Common myeloid progenitor, CD34-positive (primary cell): Measurements from ENCODE around the gene SLC22A8.

Source experiments
- CTCF ChIA-PET: fragments of 350-600 bp; sonication (Branson Sonifier 250); formaldehyde crosslinking; loops from one replicate; lab custom pipeline; 2021; ENCODE audit warnings: antibody characterized with exemption; lab: Charles Lee
- POLR2A ChIA-PET: fragments of 350-600 bp; sonication (Branson Sonifier 250); formaldehyde crosslinking; loops from one replicate; lab custom pipeline; 2021; ENCODE audit warnings: antibody characterized with exemption; lab: Charles Lee
- DNase-seq, 3 donors: peaks; one replicate each; pipeline versions ENCODE4 v3.0.0 to v3.0.0-alpha.2; 2013
- H3K27ac ChIP-seq, 2 experiments: 1 replicate in 1 of 2; 2 replicates in 1 of 2; pipeline ENCODE4 v1.7.0; 2013; ENCODE audit warnings: inconsistent platforms in 2 of 2, low read length in 2 of 2, mild to moderate bottlenecking in 2 of 2, low read depth in 1 of 2, moderate library complexity in 1 of 2; ENCODE audit not compliant: severe bottlenecking in 2 of 2, insufficient read depth in 1 of 2, poor library complexity in 1 of 2
- H3K27me3 ChIP-seq, 5 experiments: replicated peaks in 2 of 5; 1 replicate in 3 of 5; 2 replicates in 2 of 5; pipeline versions ENCODE4 v1.6.1 to v1.7.0; 2013; ENCODE audit warnings: low read length in 4 of 5, mild to moderate bottlenecking in 2 of 5, moderate library complexity in 2 of 5, inconsistent platforms in 1 of 5; ENCODE audit not compliant: insufficient read depth in 5 of 5, control insufficient read depth in 4 of 5
- H3K36me3 ChIP-seq, 4 experiments: 1 replicate in 2 of 4; 2 replicates in 2 of 4; pipeline versions ENCODE4 v1.6.1 to v1.7.0; 2013; ENCODE audit warnings: low read length in 3 of 4, control low read depth in 1 of 4, mild to moderate bottlenecking in 1 of 4; ENCODE audit not compliant: control insufficient read depth in 4 of 4, insufficient read depth in 4 of 4
- H3K4me1 ChIP-seq, 4 experiments: 1 replicate in 3 of 4; 2 replicates in 1 of 4; pipeline versions ENCODE4 v1.6.1 to v1.7.1; 2013; ENCODE audit warnings: low read length in 3 of 4, mild to moderate bottlenecking in 3 of 4, control low read depth in 1 of 4, inconsistent platforms in 1 of 4, moderate library complexity in 1 of 4; ENCODE audit not compliant: control insufficient read depth in 4 of 4, insufficient read depth in 4 of 4; ENCODE audit errors: control extremely low read depth in 1 of 4
- H3K4me3 ChIP-seq, 7 experiments: 1 replicate in 4 of 7; 2 replicates in 3 of 7; pipeline versions ENCODE4 v1.5.1 to v1.7.0; 2013; ENCODE audit warnings: mild to moderate bottlenecking in 7 of 7, low read length in 6 of 7, moderate library complexity in 6 of 7, inconsistent platforms in 2 of 7, low read depth in 2 of 7, control low read depth in 1 of 7; ENCODE audit not compliant: insufficient read depth in 4 of 7, control insufficient read depth in 1 of 7; ENCODE audit errors: extremely low read depth in 1 of 7
- H3K9me3 ChIP-seq, 5 experiments: 1 replicate in 4 of 5; 2 replicates in 1 of 5; pipeline versions ENCODE4 v1.6.1 to v1.7.1; 2013; ENCODE audit warnings: low read length in 4 of 5, mild to moderate bottlenecking in 2 of 5, inconsistent platforms in 1 of 5, low read depth in 1 of 5, moderate library complexity in 1 of 5; ENCODE audit not compliant: control insufficient read depth in 4 of 5, insufficient read depth in 2 of 5; ENCODE audit errors: control extremely low read depth in 1 of 5
- WGBS: methylation state at CpG from one replicate; pipeline ENCODE4 v1.1.5; 2013; ENCODE audit not compliant: insufficient coverage; 5-methylcytosine and 5-hydroxymethylcytosine counted together

The SLC22A8 gene

GRCh38 chr11:62980133-62980760, 35.4 kb downstream of the SLC22A8 start:
- ChIA-PET CTCF (interaction anchor here (0.5 to 1.4 kb wide), 2 partner anchors 38 to 44 kb away, joined by 3 to 4 read pairs; no protein-coding TSS in a partner anchor), POLR2A (interaction anchor here (0.6 kb wide), 1 partner anchor 77 kb away, joined by 6 read pairs; no protein-coding TSS in a partner anchor)
- H3K27me3 ChIP-seq = peaks cover 0 to 3% (median 0%) of the 10 kb centered on the region in 5 experiments
- H3K27ac ChIP-seq = no peak overlapping the region
- H3K9me3 ChIP-seq = no peaks in the 10 kb centered on the region
- 73% methylated on average over 1 of the region's 1 CpG for WGBS
- peak; percentile 5 to 11 (median 6) for DNase-seq
- H3K36me3 ChIP-seq = no peaks in the 10 kb centered on the region
- H3K4me3 ChIP-seq = no peak overlapping the region
- no peaks in the 10 kb centered on the region for H3K4me1 ChIP-seq

DNA sequence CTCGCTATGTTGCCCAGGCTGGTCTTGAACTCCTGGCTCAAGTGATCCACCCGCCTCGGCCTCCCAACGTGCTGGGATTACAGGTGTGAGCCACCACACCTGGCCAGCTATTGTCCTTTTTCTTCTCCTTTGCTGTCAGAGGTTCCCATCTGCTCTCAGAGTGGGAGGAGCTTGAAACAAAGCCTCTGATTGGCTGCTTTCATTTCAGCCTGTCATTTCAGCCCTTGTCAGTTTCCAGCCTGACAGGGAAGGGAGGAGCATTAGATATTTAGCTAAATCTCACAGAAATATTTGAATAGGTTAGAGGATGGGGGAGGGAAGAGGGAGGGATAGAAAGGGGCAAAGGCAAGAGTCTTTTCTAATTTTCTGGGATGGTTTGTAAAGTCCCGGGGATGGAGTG, 39.5 kb downstream of the SLC22A8 start:
- 97% methylated on average over 4 of the region's 5 CpGs for WGBS
- Histone ChIP-seq H3K36me3 (no peaks in the 10 kb centered on the region), H3K4me1 (no peaks in the 10 kb centered on the region), H3K4me3 (no peak overlapping the region), H3K27me3 (peaks cover 0 to 9% (median 0%) of the 10 kb centered on the region in 5 experiments), H3K9me3 (no peaks in the 10 kb centered on the region), H3K27ac (no peak overlapping the region)
- CTCF ChIA-PET = interaction anchor here (0.7 to 3.7 kb wide), 6 partner anchors 15 to 70 kb away, joined by 3 to 30 read pairs (median 7); no protein-coding TSS in a partner anchor
- POLR2A ChIA-PET = no interaction called here
- peak in 1 of 3 donors; percentile 6 for DNase-seq

DNA sequence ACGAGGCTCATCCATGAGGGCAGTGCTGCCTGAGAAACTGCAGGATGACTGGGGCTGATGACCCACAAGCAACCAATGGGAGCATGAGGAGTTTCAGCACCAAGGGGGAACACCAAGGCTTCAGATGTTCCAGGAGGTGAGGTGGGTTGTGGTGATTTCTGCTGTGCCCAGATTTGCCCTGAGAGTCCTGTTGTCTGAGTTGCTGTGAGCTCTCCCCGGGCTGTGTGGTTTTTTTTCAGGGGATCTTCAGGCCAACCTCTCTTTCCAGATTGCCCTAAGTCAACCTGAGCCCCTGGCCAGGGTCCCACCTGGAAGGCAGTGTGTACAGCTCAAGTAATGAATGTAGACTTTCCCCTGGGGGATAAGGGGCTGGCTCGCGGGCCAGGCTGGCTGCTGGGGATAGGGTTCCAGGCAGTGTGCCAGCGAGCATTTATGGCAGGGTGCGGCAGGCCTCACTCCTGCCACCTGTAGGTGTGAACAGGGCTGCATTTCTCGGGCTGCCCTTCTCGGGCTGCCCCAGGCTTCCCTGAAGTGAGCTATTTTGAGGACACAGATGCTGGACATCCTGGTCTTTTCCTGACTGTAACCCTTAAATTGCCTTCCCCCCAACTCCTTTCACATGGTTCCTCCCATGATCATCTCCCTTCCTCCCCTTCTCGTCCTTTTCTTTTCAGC, 40.7 kb downstream of the SLC22A8 start:
- 30% methylated on average over 7 of the region's 9 CpGs for WGBS
- DNase-seq = peak; percentile 16 to 54 (median 48)
- Histone ChIP-seq H3K9me3 (no peaks in the 10 kb centered on the region), H3K4me3 (no peak overlapping the region), H3K36me3 (no peaks in the 10 kb centered on the region), H3K27me3 (peaks cover 0 to 18% (median 0%) of the 10 kb centered on the region in 5 experiments), H3K4me1 (no peaks in the 10 kb centered on the region), H3K27ac (no peak overlapping the region)
- CTCF ChIA-PET = interaction anchor here (0.6 to 3.7 kb wide), 11 partner anchors 9 to 80 kb away, joined by 3 to 30 read pairs (median 4); no protein-coding TSS in a partner anchor
- POLR2A ChIA-PET = no interaction called here

DNA sequence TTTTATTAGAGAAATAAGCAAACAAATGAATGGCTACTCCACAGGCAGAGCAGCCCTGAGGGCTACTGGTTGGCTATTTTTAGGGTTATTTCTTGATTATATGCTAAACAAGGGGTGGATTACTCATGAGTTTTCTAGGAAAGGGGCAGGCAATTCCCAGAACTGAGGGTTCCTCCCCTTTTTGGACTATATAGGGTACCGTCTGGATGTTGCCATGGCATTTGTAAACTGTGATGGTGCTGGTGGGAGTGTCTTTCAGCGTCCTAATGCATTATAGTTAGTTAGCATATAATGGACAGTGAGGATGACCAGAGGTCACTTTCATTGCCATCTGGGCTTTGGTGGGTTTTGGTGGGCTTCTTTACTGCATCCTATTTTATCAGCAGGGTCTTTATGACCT, 50.1 kb downstream of the SLC22A8 start:
- POLR2A ChIA-PET = no interaction called here
- Histone ChIP-seq H3K27ac (no peak overlapping the region), H3K27me3 (peaks cover 0 to 13% (median 2%) of the 10 kb centered on the region in 5 experiments)

GRCh38 chr11:62962391-62962790, 53.2 kb downstream of the SLC22A8 start:
- peaks cover 0 to 4% (median 0%) of the 10 kb centered on the region in 5 experiments for H3K9me3 ChIP-seq
- H3K27me3 ChIP-seq = peaks cover 0 to 3% (median 0%) of the 10 kb centered on the region in 5 experiments
- H3K4me1 ChIP-seq = peaks cover 0 to 2% (median 0%) of the 10 kb centered on the region in 4 experiments
- no peak overlapping the region for H3K4me3 ChIP-seq
- DNase-seq = no peak
- 100% methylated on average over 2 of the region's 3 CpGs for WGBS
- H3K27ac ChIP-seq = no peak overlapping the region
- no peaks in the 10 kb centered on the region for H3K36me3 ChIP-seq
- ChIA-PET CTCF (interaction anchor here (1.6 kb wide), 1 partner anchor 55 kb away, joined by 3 read pairs; no protein-coding TSS in a partner anchor), POLR2A (no interaction called here)

More for the DNA sequence above, 50.1 kb downstream of the SLC22A8 start:
- Histone ChIP-seq H3K4me3 (no peak overlapping the region), H3K36me3 (no peaks in the 10 kb centered on the region), H3K9me3 (peaks cover 0 to 4% (median 0%) of the 10 kb centered on the region in 5 experiments), H3K4me1 (no peaks in the 10 kb centered on the region)
- DNase-seq = no peak
- CTCF ChIA-PET = no interaction called here
- no CpG with 5 or more reads among the region's 2 CpGs for WGBS

DNA sequence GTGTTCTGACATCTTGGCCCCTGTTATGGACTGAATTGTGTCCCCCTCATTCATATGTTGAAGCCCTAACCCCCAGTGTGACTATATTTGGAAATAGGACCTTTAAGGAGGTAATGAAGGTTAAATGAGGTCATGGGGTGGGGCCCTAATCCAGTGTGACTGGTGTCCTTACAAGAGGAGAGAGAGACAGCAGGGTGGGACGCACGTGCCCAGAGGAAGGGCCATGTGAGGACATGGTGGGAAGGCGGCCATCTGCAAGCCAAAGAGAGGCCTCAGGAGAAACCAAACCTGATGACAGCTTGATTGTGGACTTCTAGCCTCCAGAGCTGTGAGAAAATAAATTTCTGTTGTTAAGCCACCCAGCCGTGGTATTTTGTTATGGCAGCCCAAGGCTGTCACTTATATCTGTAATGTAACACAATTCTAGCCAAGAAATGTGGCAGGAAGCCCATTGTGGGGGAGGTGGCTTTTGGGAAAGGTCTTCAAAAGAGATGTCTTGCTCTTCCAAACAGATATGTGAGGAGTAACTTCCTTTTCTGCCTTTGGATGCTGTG, 54.5 kb downstream of the SLC22A8 start:
- WGBS = 98% methylated on average over 4 of the region's 4 CpGs
- POLR2A ChIA-PET = no interaction called here
- DNase-seq = no peak

More for the DNA sequence above, 54.5 kb downstream of the SLC22A8 start:
- Histone ChIP-seq H3K4me3 (no peak overlapping the region), H3K27me3 (peaks cover 0 to 3% (median 0%) of the 10 kb centered on the region in 5 experiments), H3K27ac (no peak overlapping the region), H3K4me1 (peaks cover 0 to 2% (median 0%) of the 10 kb centered on the region in 4 experiments), H3K9me3 (peaks cover 0 to 2% (median 0%) of the 10 kb centered on the region in 5 experiments), H3K36me3 (no peaks in the 10 kb centered on the region)
- CTCF ChIA-PET = no interaction called here
